GM21723 (cell line): ENCODE data around the gene KCNIP4.

Experiments used
- ATAC-seq: cut with Tn5 transposase; IDR thresholded peaks from one replicate; pipeline ENCODE4 v1.9.1; 2021; ENCODE audit warnings: mild to moderate bottlenecking, moderate library complexity; ENCODE audit not compliant: unreplicated experiment

The KCNIP4 gene

DNA sequence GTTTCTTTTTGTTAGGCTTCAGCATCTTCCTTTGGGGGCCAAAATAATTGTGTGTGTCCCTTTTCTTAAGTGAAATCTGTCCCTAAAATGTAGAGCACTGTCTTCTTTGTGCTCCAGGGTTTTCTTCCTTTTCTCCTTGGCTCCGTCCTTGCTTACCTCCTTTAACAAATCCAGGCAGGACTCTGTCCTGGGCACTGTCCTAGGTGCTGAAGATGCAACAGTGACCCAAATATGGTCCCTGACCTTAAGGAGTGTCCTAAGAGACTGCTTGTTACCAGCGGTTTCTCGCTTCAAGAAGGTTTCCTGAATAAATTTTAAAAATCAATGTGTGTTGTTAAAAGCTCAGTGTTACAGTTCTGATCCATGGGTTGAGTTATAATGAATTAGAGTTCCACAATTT, 471.8 kb downstream of the KCNIP4 start:
- no peak for ATAC-seq

DNA sequence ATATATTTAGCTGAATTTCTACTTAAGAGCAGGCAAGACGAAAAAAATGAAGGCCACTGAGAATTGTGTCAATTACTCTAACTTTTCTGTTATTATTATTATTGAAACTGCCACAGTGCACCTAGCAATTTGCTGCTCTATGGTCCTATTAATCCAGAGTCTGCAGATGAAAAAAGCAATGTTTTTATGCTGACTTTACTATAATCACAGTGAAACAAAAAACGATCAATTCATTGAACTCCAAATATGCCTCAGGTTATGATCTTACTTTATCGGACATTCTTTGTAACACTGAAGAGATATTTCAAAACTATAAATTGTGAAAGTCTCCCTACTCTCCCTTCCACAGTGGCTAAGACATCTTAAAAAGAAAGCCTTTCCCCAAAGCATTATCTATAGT, 474.4 kb downstream of the KCNIP4 start:
- ATAC-seq: no peak

DNA sequence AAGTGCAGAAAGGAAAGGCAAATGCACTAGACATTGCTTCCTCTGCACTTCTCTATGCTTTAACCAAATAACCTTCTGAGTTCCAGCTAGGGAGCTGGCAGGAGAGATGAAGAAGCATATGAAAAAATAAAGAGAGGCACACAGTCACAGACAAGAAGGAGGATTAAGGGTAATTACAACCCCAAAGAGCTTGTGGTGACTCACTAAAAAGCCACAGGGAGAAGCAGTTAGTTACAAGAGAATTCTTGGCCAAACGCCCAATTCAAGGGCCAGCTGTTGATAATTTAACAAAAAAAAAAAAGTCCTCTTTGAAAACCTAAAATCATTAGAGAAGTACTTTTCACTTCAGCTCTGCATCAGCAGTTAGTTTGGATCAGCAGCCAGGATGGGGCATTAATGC, 478.0 kb downstream of the KCNIP4 start:
- ATAC-seq: no peak

DNA sequence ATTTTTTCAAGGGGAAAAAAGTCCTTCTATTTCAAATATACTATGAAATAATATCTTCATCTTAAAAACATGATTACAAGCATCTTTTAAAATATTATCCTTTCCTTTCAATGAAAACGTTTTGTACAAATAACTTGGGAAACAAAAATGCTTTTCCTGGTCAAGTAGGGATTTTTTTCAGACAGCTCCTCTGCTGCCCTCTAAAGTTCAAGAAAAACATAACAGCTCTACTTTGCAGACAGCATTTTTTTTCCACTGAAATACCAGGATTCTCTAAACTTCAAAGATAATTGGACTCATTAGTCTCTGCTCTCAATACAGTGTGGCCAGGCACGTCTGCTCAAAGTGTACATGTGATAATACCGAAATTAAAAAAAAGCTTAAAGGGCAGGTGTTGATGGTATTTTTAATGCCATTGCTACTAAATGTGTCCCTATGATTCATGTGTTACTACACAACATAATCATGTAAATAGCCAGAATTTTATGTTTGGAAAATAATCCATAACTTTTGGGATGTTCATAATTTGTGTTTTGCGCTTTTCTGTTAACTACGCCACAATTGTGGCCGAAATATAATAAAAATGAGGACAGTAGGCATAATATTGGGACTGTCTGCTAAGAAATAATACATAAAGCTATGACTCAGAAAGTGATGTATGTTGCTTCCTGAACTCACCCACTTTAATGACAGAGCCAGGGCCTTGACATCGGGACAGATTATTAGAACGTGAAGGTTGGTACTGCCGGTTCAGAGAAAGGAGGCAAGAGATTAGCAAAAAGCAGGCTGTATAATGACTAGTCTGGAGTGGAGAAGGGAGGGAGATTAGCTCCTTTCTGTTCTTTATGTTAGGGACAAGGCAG, 478.9 kb downstream of the KCNIP4 start:
- ATAC-seq: no peak

DNA sequence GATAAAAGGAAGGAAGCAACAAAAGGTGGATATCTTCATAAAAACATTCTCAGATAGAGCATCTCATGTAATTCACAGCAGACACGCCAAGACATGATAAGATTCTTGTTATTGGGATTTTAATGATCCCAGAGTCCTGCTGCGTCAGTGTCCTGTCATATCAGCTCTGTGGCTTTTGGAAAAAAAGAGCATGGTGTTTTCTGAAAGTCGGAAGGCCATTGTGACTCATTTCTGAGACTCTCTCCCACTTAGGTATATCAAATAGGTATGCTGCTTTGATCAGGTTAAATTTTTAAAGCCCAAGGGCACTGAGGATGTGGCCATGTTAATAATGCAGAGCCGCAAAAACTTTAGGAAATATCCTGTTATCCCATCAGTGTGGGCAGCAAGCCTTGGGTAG, 481.0 kb downstream of the KCNIP4 start:
- ATAC-seq: no peak

DNA sequence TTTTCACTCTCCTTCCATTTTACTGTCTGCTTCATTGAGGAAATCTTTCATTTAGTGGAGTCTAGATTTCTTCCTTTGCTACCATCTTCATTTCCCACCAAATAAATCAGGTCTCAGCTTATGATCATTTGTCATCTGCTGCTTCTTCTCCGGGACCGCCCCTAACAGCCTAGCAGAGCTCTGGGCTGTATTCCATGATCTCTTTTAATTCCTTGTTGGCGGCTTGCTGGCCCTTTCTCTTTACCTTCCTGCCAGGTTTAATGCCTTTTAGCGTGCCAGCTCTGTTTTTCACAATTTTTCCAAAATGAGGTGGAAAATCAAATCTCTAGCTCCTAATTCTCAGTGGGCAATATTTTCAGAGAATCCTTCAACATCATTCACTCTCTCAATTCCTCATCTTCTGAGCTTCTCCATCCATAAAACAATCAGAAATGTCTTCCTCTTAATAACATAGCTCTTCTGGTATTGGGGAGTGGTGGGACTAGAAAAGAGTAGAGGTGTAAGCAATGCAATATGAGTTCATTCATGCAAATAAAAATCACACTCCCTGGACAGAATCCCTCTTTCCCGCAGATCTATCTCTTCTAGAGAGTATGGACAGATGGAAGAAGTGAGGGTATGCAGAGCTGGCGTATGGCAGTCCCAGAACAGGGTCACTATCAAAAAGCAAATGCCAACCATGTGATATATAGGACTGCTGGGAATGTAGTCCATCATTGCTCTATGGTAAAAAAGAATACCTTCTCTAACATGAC, 491.3 kb downstream of the KCNIP4 start:
- ATAC-seq: no peak

DNA sequence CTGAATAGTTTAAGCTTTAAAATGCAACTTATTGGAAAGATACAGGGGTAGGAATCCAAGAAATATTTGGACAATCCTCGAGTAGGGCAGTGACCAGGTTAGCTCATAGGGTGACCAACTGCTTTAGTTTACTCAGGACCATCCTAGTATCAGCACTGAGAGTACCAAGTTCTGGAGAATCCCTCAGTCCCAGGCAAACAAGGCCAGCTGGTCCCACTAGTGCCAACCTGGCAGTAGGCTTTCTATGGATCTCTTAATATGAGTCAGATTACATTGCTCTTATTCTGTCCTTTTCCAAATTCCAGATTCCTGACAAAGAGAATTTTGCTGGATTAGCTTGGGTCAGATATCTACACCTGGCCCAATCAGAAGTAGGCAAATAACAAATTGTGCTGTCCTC, 493.7 kb downstream of the KCNIP4 start:
- ATAC-seq: no peak

DNA sequence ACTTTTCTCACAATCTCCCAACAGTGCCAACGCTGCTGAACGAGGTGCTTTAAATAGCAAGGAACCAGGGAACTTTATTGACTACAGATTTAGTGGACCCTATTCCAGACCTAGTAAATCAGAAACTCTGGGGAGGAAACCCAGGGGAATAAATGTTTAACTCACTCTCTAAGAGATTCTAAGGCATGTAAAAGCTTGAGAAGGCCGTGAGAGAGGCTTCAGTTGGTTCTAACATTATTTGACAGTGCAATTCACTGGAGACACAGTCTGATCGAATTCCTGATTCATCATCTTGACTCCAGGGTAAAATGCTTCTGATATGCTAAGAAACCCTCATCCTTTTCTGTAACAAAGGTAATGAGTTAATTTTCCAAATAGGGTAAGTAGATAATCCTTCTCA, 494.4 kb downstream of the KCNIP4 start:
- no peak for ATAC-seq

DNA sequence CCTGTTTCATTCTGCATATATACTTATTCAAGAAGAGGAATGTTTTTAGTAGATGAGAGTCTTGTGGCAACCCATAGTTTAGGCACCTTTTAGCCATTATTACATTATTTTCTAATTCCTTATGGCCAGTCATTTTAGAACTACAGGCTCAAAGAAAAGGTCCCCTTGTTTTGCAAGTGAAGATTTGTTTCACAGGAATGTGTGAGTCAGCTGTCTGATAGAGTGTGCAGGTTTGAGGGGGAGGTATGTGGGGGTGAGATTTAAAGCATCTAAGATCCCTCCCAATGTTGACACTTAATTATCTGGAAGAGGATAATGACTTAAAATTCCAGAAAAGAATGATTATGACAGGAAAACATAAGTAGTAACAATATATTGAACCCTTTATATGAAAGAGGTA, 495.6 kb downstream of the KCNIP4 start:
- no peak for ATAC-seq

DNA sequence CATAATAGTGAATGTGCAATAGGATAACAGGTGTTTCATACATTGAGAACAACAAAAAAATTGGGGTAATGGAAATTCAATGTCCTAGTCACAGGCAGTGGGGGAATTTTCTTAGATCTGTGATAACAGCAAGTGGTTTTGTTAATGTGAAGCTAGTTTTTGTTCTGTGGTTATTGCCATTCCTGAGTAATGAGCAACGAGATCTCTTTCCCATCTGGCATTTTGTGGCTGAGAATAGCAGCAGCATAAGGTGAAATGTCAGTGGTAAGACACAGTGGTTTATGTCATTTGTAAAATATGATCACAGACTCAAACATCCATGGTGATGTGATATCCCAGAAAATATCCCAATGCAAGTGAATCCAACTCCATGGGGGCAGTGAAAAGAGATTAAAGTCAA, 497.5 kb downstream of the KCNIP4 start:
- no peak for ATAC-seq

DNA sequence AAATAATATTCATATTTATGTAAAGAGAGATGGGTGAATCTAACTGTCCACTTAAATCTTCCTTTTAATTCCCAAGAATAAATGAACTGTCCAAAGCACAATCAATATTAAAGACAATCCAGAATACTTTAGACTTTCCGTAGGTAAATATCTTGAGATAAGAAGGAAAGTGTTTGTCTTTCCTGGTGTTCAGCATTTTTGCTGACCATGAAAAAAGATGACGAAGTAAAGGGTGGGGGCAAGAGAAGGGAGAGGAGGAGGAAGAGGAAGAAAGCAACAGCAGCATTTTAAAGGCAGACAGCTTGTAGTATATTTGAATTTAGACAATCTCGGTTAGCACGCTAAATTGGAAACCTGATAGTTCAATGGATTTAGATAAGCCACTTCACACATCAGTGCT, 498.2 kb downstream of the KCNIP4 start:
- ATAC-seq: no peak

DNA sequence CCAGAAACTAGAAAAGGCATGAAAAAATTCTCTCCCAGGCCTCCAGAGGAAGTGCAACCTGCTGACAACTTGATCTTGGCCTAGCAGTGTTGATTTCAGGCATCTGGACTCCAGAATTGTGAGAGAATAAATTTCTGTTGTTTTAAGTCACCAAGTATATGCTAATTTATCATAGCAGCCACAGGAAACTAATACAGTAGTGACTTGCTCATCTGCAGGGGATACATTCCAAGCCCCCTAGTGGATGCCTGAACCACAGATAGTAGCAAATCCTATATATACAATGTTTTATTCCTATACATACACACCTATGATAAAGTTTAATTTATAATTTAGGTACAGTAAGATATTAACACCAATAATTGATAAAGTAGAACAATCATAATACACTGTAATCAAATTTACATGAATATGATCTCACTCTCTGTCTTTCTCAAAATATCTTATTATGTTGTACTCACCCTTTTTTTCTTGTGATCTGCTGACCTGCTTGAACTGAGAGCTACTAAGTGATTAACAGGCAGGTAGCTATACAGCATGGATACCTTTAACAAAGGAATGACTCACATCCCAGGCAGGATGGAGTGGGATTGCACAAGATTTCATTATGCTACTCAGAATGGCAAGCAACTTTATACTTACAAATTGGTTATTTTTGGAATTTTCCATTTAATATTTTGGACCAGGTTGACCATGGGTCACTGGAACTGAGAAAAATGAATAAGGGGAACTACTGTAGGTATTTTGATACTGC, 501.1 kb downstream of the KCNIP4 start:
- ATAC-seq: no peak

DNA sequence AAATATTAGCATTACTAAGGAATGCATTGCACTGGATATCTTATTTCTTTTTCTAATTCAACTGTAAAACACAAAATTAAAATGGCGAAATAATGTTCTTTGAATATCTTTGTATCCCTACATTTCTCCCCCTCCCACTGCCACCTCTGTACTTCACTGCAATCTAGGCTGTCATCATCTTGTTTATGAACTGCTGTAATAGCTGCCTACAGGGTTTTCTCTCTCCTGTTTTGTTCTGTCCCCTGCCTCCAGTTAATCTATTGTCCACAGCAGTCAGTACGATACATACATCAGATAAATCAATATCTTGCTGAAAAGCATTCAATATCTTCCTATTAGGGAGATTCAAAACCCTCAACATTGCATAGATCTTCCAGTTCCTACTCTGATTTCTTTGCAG, 528.4 kb downstream of the KCNIP4 start:
- ATAC-seq: no peak

DNA sequence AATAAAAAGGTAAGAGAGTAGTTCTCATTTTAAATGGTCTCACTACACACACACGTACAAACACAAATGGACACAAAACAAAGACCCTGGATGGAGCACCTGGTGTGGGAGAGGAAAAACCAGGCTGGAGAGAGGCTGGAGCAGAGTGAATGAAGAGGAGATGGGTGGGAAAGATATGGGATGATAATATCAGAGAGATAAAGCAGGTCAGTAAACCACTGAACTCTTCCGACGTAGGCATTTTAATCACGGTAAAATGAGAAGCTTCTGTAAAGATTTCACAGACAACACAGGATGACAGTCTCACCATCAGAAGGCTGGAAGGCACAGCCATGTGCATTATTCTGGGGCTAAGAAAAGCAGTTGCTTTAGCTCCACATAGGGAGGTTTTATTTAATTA, 532.8 kb downstream of the KCNIP4 start:
- ATAC-seq: no peak

DNA sequence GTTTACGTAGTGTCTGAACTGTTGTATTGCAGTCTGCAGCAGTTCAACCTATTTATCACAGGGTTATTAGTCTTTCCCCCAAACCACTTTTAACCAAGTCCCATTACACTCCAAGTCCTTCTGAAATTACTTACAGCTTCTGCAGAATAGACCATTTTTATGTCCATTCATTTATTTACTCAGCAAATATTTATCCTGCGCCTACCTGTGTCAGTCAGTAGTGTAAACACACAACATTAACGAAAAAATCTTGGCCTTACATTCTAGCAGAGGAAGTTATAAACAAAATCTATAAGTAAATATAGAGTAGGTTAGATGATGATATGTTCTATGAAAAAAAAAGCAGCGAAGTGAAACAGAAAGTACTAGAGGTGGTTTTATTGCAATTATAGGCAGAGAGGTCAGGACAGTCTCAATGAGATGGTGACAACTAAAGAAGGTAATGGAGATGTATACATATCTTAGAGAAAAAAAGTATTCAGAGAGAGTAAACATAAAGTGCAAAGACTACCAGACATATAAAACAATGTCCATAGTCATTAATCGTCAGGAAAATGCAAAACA, 534.7 kb downstream of the KCNIP4 start:
- ATAC-seq: no peak

DNA sequence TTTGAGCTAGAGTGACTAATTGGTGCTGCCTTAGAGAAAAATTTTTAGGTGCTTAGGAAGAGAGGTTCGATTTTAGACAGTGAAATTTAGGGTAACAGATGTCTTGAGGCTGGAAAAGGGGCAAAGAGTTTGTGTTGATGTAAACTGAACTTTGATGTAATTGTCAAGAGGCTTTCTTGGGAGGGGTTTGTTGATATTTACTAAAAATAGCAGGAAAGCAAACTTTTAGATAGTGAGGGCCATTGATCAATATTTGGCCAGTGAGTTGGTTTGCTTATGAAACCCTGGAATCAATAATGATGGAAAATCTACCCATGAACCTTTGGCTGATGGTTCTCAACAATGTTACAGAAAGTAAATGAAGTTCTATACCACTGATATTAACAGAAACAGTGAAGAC, 537.5 kb downstream of the KCNIP4 start:
- ATAC-seq: no peak

DNA sequence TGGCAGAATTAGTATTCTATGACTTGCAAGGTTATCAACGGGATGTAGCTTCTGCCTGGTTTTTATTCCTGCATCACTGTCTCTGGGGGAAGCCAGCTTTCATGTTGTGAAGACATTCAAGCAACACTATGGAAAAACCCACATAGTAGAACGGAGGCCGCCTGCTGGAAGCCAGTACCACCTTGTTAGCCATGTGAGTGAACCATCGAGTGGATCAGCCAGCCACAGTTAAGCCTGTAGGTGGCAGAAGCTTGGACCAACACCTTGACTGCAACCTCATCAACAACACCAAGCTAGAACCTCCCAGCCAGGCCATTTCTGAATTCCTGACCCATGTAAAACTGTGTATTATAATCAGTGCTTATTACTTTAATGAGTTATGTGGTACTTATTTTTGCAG, 538.2 kb downstream of the KCNIP4 start:
- no peak for ATAC-seq

DNA sequence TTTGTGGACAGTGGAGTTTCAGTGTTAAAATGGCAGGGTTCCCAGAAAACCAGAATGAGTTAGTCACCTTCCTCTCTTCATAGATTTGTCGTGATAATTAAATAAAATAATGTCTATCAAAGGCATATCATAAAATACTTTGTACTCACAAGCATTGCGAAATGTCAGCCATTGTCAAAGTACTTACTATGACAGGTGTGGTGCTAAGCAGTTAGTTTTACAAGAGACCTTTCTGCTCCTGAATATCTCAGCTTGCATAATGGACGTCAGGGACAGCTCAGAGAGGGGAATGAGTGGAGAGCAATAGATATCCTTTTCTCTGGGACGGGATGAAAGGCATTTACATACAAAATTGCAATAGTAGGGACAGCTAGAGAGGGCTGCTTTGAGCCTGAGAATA, 560.9 kb downstream of the KCNIP4 start:
- ATAC-seq: no peak

DNA sequence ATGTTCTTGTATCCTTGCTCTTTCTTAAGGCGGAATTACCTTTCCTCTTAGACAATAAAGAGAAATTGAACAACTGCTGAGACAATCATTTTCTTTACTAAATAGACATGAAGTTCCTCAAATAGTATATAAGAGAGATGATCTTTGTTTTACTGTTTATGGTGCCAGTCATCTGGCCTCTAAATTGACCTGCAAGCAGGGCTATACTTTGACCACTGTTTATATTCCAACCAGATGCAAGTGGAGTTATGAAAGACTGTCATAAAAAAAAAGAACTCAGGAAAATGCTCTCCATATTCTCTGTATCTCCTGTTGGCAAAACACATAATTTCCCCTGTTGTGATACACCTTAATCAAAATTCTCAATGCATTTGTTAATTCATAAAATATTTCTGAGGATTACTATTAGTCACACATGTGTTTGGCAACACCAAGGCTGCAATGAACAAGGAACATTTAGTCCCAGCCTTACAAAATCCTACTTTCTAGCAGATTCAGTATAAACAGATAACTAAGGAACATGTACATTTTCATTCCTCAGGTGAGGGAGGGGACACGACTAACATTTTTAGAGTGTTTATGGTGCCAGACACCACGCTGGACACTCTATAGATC, 562.3 kb downstream of the KCNIP4 start:
- no peak for ATAC-seq

DNA sequence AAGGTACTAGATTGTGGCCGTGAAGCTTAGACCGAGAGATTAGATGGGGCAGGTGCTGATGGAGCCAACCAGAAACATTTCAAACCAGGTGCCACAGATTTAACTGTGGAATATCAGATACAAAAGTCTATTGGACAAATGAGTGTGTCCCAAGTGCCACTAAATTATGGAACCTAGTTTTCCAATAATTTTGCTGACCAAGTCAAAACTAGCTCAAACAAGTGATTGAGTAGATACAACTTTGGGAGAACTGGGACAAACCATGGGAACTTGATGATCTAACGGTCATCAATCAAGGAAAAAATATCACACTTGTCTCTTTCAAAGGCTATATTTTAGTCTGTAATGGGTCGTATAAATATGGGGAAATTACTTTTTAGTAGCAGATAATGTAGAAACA, 562.9 kb downstream of the KCNIP4 start:
- ATAC-seq: no peak

DNA sequence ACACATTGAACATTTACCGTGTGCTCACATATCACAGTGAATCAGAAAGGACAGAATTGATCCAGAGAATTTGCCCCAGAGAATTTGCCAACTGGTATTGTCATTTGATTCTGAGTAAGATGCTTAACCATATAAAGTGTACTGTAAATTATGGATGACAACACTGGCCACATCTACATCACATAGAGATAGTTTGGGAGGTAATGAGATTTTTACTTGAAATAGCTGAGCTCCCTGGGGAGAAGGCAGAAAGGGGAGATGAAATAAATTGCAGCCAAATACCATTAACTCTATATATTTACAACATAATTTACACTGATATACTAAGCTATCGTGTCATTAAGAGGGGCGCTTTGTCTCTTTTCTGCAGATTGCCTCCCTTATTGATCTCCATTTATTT, 564.0 kb downstream of the KCNIP4 start:
- no peak for ATAC-seq
